Lower leg skin (tissue), 3 donors: ENCODE results near the gene CACNB4.

Experiments used
- CTCF ChIP-seq, 3 donors: fragments of 450-650 bp; IDR thresholded peaks; one replicate each; pipeline ENCODE4 v1.5.1; 2016; ENCODE audit warnings: antibody characterized with exemption in 3 of 3, mild to moderate bottlenecking in 3 of 3, moderate library complexity in 2 of 3
- POLR2A ChIP-seq, 2 donors: fragments of 450-650 bp; IDR thresholded peaks; one replicate each; pipeline ENCODE4 v1.6.1; 2016 to 2017; ENCODE audit warnings: antibody characterized with exemption in 2 of 2, mild to moderate bottlenecking in 1 of 2, moderate library complexity in 1 of 2

GRCh38 chr2:151922845-151923666, 175.8 kb downstream of the CACNB4 start:
- TF ChIP-seq POLR2A (IDR thresholded peaks at IDR 0.05) (no peak), CTCF (IDR thresholded peaks at IDR 0.05) (no peak)
